DMS53 (cell line): ENCODE results near the gene GPD1L.
"Not testable (repeated sequence)": the region's sequence is repeated elsewhere in the genome, so short reads cannot be mapped to it uniquely, and the experiment has no call there.

ENCODE experiments used
- DNase-seq: peaks from one replicate; lab custom pipeline; 2025; lab: John Stamatoyannopoulos, UW

The GPD1L gene

DNA sequence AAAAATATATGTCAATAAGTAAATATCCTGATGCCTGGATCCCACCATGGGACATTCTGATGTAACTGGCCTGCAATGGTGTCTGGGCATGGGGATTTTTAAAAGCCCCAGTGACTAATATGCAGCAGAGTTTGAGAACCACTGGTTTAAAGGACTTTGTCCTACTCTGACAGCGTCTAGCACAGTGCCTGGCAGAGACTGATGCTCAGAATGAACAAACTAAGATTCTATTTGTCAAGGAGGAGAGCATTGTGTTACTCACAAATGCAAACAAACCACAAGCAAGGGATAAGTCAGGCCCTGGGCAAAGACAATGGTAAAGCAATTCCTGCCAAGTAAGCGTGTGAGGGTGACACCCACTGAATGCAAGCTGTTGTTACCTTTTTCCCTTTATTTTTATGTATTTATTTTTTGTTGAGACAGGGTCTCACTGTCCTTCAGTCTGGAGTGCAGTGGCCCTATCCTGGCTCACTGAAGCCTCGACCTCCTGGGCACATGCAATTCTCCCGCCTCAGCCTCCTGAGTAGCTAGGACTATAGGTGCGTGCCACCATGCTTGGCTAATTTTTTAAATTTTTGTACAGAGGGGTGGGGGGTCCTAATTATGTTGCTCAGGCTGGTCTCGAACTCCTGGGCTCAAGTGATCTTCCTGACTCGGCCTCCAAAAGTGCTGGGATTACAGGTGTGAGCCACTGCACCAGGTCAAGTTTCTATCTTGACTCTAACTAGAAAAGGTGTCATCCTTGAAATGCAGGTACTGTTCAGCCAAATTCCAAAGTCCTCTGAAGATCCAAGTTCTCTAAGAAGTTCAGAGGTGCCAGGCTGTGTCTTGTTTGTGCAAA is 909 bp upstream of the GPD1L start:
- peak; percentile 23 for DNase-seq

DNA sequence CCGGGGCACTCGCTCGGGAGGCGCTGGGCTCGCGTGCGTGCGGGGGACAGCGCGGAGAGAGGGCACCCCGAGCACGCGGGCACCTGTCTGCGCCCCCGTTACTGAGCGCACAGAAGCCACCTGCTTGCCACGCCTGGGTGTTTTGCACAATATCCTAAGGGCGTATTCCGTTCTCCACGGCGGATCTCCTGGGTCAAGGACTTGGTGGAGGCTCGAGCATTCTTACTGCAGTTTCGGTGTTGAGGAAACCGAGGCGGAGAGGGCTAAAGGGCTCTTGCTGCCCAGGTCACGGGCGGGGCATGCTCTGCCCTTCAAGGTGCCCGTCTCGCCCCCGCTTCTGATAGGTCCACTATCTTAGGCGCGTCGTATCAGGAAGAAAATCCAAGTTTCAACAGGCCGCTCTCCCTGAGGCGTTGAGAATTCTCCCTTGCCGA is 526 bp downstream of the GPD1L start:
- DNase-seq: peak; percentile 48

DNA sequence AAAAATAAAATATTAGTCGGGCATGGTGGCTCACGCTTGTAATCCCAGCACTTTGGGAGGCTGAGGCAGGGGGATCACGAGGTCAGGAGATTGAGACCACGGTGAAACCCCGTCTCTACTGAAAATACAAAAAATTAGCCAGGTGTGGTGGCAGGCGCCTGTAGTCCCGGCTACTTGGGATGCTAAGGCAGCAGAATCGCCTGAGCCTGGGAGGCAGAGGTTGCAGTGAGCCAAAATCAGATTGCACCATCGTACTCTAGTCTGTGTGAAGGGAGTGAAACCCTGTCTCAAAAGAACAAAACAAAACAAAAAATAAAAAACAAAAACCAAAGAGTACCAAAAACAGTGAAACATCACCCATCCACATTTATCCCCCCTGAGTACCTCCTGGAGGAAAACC is 1.8 kb downstream of the GPD1L start:
- DNase-seq: not testable (repeated sequence)

DNA sequence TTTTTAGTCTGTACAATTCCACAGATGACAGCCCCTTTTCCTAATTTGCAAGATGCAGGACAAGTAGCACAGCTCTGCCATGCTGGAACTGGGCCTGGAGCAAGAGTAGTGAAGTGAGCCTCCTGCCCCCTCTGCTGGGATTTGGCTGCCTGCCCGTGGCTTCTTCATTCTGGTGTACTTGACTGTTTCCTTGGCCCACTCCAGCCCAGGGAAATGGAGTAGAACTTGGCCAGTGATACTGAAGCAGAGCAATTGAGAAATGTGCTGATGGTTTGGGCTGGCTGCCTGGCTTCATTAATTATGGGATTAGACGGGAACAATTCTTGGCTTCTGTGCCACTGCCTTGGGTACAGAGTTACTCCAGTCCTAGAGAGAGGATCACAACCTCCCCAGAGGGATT is 2.8 kb downstream of the GPD1L start:
- DNase-seq: peak; percentile 0

DNA sequence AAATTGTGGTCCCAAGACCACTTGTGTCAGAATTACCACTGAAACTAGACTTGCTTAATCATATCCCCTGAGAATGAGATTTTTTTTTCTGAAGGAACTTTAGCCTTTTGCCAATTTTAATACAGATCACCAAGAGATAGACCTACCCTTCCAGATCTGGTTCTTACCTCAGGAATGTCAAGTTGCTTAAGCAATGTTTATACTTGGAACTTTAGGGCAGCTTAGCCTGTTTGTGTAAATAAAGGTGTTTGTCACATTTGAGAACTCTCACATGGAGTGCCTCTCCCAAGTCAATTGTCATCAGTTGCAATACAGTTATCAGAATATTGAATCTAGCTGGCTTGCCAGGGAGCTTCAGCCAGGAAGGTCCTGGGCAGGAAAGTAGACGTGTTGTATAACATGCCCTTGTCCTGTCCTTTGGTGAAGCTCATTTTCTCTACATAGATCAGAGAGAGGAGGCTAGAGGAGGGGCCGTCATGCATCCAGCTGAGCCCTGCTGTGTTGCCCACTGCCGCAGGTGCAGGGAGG is 3.9 kb downstream of the GPD1L start:
- no peak for DNase-seq

DNA sequence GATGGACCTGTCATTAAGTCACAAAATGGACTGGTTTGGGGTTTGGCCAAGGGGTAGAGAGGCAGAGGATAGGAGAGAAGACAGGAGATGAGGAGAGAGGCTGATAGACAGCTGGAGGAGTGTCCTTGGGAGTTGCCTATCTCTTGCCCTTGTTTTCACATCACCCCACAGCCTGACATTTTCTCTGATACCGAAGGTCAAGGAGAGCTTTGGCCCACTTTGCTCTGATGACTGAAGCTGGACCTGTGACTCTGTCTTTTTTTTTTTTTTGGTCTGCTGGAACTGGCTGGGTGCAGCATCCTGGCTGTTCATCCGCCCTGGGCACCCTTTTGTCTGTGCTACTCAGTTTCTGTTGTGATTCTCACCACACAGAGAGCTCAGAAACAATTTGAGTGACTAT is 5.1 kb downstream of the GPD1L start:
- no peak for DNase-seq

DNA sequence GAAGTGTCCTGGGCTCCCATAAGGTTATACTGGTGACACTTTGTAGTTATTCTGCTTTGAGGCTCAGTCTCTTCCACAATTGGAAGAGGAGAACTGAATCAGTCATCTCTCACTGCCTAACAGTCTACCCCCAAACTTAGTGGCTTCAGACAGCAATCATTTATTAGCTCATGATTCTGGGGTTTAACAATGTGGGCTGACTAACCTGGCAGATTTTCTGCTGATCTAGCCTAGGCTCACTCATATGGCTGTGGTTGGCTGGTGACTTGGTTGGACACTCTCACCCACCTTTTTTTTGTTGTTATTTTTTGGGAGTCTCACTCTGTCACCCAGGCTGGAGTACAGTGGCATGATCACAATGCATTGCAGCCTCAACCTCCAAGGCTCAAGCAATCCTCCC is 7.1 kb downstream of the GPD1L start:
- DNase-seq: no peak

DNA sequence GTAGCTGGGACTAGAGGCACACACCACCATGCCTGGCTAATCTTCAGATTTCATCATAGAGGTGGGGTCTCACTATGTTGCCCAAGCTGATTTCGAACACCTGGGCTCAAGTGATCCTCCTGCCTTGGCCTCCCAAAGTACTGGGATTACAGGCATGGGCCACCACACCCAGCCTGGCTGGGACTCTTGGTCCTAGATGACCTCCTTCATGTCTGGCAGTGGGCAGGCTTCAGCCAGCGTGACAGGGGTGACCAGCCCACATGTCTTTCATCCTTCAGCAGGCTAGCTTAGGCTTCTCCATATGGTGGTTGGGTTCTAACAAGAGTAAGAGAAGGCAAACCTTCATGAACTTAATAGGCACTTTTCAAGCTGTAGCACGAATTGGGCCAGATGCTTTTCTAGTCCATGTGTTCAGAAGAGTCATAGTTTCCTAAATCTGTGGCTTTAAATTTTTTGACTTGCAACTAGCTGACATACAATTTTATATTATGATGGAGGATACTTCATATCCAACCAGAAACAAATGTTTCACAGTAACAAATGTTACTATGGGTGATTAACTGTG is 7.6 kb downstream of the GPD1L start:
- DNase-seq: no peak

DNA sequence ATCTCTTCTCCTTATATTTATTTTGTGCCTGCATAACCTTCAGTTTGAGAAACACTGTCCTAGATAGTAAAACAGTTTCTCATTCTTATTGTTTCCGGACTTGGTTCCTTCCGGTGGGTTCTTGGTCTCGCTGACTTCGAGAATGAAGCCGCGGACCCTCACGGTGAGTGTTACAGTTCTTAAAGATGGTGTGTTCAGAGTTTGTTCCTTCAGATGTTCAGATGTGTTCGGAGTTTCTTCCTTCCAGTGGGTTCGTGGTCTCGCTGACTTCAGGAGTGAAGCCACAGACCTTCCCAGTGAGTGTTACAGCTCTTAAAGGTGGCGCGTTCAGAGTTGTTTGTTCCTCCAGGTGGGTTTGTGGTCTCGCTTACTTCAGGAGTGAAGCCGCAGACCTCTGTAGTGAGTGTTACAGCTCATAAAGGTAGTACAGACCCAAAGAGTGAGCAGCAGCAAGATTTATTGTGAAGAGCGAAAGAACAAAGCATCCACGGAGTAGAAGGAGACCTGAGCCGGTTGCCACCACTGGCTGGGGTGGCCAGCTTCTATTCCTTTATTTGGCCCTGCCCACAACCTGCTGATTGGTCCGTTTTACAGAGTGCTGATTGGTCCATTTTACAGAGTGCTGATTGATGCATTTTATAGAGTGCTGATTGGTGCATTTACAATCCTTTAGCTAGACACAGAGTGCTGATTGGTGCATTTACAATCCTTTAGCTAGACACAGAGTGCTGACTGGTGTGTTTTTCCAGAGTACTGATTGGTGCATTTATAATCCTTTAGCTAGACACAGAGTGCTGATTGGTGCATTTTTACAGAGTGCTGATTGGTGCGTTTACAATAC is 8.3 kb downstream of the GPD1L start:
- not testable (repeated sequence) for DNase-seq

DNA sequence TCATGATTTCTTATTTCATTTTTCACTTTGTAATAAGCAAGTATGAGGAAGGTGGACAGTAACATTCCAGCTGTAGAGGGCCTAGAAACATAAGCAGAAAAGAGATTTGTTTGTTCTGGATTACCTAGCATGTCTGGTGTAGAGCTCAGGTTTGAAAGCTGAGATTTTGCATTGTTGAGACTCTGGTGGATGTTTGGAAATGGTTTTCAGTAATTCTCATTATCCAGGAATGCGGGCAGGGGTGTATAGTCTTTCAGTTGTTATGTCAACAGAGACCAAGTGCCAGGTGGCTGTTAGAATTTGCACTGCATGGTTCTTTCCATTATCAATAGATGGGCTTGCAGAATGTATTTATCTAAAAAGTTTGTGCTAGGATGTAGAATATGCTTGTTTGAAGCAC is 10.9 kb downstream of the GPD1L start:
- peak; percentile 11 for DNase-seq

DNA sequence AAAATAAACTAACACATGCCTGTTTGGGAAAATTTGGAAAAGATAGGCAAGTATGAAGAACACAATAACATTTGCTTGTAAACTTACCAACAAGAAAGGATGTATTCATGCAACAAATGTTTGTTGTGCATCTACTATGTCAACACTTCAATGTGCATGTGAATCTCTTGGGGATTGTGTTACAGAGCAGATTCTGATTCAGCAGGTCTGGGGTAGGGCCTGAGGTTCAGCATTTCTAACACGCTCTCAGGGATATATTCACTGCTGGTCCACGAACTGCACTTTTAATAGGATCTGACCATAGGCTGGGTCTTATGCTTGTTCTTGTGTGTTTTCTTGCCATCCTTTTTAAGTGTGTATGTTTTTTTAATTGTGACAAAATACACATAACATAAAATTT is 11.8 kb downstream of the GPD1L start:
- no peak for DNase-seq

DNA sequence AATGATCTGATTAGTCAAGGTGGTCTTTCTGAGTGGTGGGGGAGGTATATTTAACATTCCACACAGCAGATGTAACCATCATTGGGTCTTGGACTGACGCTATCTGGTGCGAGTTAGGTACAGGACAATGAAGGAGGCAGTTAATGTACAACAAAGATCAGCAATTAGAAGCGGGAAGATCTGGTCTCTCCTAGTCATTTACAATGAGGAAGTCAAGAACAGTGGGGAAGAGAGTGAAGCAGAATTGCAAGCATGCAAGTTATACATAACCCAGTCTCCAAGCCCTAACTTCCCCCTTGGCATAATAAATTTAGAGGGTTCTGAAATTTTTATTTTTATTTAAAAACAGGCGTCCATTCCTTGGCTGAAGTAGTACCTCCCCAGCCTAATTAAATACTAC is 14.1 kb downstream of the GPD1L start:
- no peak for DNase-seq

DNA sequence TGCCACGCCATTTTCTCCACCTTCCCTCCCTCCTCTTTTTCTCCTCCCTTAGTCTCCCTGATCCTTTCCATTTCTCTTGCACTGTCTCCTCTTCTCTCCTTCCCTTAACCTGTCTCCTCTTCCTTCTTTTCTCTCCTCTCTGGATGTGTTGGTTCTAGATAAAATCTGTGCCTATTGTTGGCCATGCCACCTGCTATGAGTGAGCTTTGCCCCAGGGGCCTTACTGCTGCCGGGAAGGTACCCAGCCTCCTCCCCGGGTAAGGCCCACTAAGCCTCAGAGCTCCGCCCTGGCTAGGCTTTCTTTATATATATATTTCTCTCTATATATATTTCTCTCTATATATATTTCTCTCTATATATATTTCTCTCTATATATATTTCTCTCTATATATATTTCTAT is 14.7 kb downstream of the GPD1L start:
- DNase-seq: no peak

DNA sequence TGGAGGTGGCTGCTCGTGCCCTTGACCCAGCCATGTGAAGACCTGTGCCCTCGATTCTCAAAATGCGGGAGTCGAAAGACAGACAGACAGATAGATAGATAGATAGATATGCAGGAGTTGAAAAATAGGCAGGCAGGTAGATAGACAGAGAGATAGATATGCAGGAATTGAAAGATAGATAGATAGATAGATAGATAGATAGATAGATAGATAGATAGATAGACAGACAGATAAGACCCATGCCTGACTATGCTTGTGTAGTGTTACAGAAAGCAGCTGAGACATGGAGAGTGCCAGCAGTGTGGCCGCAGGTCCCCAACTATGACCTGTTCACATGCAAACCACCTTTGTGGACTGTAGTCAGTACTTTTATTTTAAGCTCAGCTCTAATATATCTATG is 17.2 kb downstream of the GPD1L start:
- no peak for DNase-seq

DNA sequence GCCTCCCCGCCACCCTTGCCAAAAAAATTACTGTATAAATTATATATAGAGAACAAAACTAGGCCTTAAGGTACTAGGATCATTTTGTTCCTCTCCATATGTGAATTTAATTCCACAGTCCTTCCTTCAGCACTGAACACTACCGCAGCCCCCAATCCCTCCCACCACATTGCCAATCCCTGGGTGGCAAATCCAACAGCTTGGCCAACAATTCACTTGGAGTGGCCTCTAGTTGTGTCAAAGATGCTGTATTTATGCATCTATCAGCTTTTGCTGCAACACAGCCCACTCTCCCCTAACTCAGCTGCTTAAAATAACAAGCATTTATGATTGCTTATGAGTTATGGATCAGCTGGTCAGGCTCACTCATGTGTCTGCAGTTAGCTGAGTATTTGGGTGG is 18.6 kb downstream of the GPD1L start:
- DNase-seq: no peak

DNA sequence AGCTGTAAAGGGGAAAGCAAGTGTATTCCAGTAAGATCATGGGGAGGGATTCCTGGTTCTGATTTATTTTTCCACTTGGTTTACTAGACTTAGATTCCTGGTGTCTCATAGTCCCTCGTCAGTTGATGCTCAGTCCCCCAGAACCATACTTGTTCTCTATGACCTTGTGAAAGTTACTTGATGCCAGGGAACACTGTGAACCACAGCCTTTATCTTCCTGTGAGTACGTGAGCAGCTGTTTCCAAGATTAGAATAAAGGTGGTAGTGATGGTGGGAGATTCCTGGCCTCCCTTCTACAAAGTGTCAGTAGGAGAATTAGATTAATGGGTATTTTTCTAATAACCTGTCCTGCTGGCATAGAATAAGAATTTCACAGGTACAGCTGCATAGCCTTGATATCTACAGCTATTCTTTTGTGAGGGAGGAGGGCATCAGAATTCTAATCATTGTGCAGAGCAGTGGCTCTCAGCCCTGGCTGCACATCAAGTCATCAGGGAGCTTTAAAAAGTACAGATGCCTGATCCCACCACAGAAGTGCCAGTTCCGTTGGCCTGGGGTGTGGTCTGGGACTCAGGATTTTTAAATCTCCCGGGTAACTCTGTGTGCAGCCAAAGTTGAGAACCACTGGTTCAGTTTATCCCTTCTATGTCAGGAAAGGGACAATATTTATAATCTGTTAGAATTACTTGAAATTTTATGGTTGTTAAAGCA is 20.0 kb downstream of the GPD1L start:
- no peak for DNase-seq

DNA sequence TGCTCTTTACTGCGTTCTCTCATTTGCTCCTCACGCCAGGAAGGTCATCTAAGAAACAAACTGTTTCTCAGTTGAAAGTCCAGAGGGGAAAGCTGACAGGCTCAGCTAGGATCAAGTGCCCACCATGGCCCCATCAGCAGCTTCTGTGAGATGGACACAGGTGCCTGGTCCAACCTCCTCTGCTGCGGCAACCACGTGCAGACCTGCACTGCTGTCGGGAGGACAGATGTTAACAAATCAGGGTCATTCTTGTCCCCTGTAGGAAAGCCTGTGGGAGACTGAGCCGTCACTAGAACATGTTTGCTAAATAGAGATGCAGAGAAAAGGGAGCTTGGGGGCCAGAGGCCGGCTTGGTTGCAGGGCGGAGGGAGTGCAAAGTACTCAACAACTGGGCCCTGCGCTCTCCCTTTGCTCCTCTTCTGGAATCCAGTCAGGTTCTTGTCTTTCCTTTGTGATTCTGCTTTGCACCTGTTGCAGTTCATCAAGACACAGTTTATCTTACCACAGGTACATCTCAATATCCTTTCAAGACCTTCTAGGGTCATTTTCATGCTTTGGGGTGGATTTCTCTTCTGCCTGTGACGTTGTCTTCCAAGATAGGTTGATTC is 20.9 kb downstream of the GPD1L start:
- DNase-seq: no peak

DNA sequence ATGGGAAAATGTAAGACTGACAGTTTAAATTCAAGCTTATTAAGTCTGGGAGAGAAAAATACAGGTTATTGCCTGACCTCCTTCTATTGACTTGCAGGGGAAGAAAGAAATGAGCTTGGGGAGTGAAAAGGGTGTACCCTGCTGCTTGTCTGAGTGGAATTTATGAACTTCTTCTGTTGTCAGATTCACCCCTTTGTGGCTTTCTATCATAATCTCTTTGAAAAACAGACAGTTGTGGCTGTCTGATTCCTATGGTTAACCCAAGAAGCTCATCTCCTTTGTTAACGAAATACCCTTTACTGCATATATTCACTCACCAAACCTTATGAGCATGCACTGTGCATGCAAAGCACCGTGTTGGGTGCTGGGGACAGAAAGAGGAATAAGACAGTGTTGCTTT is 22.5 kb downstream of the GPD1L start:
- DNase-seq: no peak

DNA sequence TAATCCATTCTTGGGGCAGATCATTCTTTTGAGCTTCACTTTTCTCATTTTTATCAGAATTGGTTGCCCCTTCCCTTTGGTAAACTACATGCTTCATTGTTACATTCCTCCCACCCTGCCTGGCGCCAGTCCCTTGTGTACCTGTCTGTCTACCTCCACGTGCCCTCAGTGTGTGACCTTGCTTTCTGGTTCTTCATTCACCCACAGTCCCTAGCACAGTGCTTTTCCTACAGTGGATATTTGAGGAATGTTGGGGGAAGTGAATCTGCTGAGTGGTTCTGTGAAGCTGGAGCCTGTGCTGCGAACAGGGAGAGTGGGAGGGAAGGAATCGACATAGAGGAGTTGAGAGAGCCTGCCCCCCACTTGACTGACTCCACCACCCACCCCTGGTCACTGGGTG is 23.4 kb downstream of the GPD1L start:
- no peak for DNase-seq

DNA sequence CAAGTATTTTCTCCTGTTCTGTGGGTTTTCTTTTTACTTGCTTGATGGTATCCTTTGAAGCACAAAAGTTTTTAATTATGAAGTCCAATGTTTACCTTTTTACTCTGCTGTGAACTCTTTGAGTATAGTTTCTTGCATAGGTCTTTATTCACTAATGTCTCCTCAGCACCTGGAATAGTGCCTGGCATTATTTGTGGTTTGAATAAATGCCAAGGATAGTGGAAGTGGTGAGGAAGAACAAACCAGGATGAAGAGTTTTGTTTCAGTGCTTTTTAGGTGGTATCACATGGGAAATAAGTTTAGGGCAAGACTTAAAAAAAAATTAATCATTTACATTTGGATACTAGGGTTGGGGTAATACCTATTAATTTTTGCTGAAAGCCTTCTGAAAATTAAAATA is 25.7 kb downstream of the GPD1L start:
- no peak for DNase-seq

DNA sequence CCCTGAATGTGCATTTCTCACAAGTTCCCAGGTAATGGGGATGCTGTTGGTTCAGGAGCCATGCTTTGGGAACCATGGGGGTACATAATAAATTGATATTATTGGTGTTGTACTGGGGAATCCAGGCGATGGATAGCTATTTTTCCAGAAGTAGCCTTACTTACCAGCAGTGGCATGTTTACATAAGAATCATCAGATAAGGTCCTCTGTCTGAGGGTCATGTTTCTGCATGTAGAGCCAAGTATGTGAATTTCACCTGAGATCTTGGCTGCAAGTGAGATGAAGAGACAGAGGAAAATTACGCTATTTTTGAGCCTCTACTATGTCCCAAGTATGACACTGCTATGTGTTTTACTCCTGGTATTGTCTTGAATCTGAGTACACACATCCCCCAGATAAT is 26.3 kb downstream of the GPD1L start:
- no peak for DNase-seq

DNA sequence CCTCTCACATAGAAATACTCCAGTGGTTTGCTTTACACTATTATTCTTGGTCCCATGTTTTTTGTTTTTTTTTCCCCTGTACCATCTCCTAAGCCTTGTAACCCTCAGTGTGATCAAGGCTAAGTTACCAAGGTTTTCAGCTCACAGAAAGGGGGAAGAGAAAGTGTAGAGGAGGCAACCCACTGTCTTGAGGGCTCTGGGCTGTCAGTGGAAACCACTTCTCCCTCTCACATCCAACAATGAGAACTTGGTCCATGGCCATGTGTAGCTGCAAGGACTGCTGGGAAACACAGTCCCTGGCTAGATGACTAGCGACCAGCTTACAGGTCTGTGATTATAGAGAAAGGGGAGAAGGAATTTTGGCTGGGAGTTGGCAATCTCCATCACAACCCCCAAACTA is 30.3 kb downstream of the GPD1L start:
- no peak for DNase-seq
